Measurements from ENCODE around the gene TMEM256.
A peak's percentile ranks its signal among the peaks of the same experiment; 100 is the strongest.

TMEM256 gene

GRCh38 chr17:7396147-7396546 is 7.8 kb downstream of the TMEM256 start:
- Histone ChIP-seq H3K36me3 (ENCODE audit: control insufficient read depth, insufficient read depth, low read length) (peaks cover 6% of the 10 kb centered on the region), H3K4me3 (ENCODE audit: insufficient read depth, low read depth, low read length) (no peak overlapping the region), H3K27me3 (ENCODE audit: control insufficient read depth, insufficient read depth, low read length, poor library complexity, severe bottlenecking) (no peaks in the 10 kb centered on the region), H3K27ac (ENCODE audit: insufficient read depth, low read depth, low read length, poor library complexity, severe bottlenecking) (no peak overlapping the region), H3K4me1 (ENCODE audit: control insufficient read depth, insufficient read depth, low read length) (no peaks in the 10 kb centered on the region), H3K9me3 (ENCODE audit: control insufficient read depth, low read length) (no peaks in the 10 kb centered on the region)
- WGBS, 2 experiments, result 90 to 92% methylated on average over 4 of the region's 4 CpGs

- Histone ChIP-seq H3K27me3 (ENCODE audit: control insufficient read depth, insufficient read depth, low read length, poor library complexity, severe bottlenecking) (no peaks in the 10 kb centered on the region), H3K27ac (ENCODE audit: insufficient read depth, low read depth, low read length, poor library complexity, severe bottlenecking) (peak within 1 kb of the TSS; percentile 72), H3K4me3 (ENCODE audit: insufficient read depth, low read depth, low read length) (peak within 1 kb of the TSS; percentile 85), H3K36me3 (ENCODE audit: control insufficient read depth, insufficient read depth, low read length) (peaks cover 6% of the 10 kb centered on the region), H3K9me3 (ENCODE audit: control insufficient read depth, low read length) (no peaks in the 10 kb centered on the region), H3K4me1 (ENCODE audit: control insufficient read depth, insufficient read depth, low read length) (no peaks in the 10 kb centered on the region)
- 0 to 1% methylated on average over 71 of the region's 71 CpGs for WGBS, 2 experiments
Measured at GRCh38 chr17:7394452-7395191, 9.3 kb downstream of the TMEM256 start, which contains the start of gene PLSCR3. Gene PLSCR3, minus strand, starts transcription at chr17:7394525. Its CDS starts 415 bp downstream, at chr17:7394110.

- Histone ChIP-seq H3K27ac (ENCODE audit: insufficient read depth, low read depth, low read length, poor library complexity, severe bottlenecking) (peak overlapping the region; percentile 72), H3K4me3 (ENCODE audit: insufficient read depth, low read depth, low read length) (peak overlapping the region; percentile 85), H3K36me3 (ENCODE audit: control insufficient read depth, insufficient read depth, low read length) (peaks cover 6% of the 10 kb centered on the region), H3K9me3 (ENCODE audit: control insufficient read depth, low read length) (no peaks in the 10 kb centered on the region), H3K4me1 (ENCODE audit: control insufficient read depth, insufficient read depth, low read length) (no peaks in the 10 kb centered on the region), H3K27me3 (ENCODE audit: control insufficient read depth, insufficient read depth, low read length, poor library complexity, severe bottlenecking) (no peaks in the 10 kb centered on the region)
- 17 to 19% methylated on average over 48 of the region's 48 CpGs for WGBS, 2 experiments
Measured at GRCh38 chr17:7393613-7394451, 10.1 kb downstream of the TMEM256 start.

- peaks cover 6% of the 10 kb centered on the region for H3K36me3 ChIP-seq (ENCODE audit: control insufficient read depth, insufficient read depth, low read length)
- H3K27ac ChIP-seq (ENCODE audit: insufficient read depth, low read depth, low read length, poor library complexity, severe bottlenecking), result no peak overlapping the region
- H3K4me1 ChIP-seq (ENCODE audit: control insufficient read depth, insufficient read depth, low read length), result no peaks in the 10 kb centered on the region
- H3K9me3 ChIP-seq (ENCODE audit: control insufficient read depth, low read length), result no peaks in the 10 kb centered on the region
- no peaks in the 10 kb centered on the region for H3K27me3 ChIP-seq (ENCODE audit: control insufficient read depth, insufficient read depth, low read length, poor library complexity, severe bottlenecking)
- WGBS, 2 experiments, result 85 to 92% methylated on average over 41 to 42 of the region's 42 CpGs
- peak overlapping the region; percentile 85 for H3K4me3 ChIP-seq (ENCODE audit: insufficient read depth, low read depth, low read length)
Measured at GRCh38 chr17:7392696-7393612, 10.9 kb downstream of the TMEM256 start.

- no peaks in the 10 kb centered on the region for H3K27me3 ChIP-seq (ENCODE audit: control insufficient read depth, insufficient read depth, low read length, poor library complexity, severe bottlenecking)
- H3K4me1 ChIP-seq (ENCODE audit: control insufficient read depth, insufficient read depth, low read length), result no peaks in the 10 kb centered on the region
- no peak overlapping the region for H3K4me3 ChIP-seq (ENCODE audit: insufficient read depth, low read depth, low read length)
- no peaks in the 10 kb centered on the region for H3K9me3 ChIP-seq (ENCODE audit: control insufficient read depth, low read length)
- peaks cover 6% of the 10 kb centered on the region for H3K36me3 ChIP-seq (ENCODE audit: control insufficient read depth, insufficient read depth, low read length)
- H3K27ac ChIP-seq (ENCODE audit: insufficient read depth, low read depth, low read length, poor library complexity, severe bottlenecking), result no peak overlapping the region
- WGBS, 2 experiments, result 88 to 90% methylated on average over 2 of the region's 2 CpGs
Measured at GRCh38 chr17:7391307-7391706, 12.6 kb downstream of the TMEM256 start.

GRCh38 chr17:7389924-7390910 is 13.7 kb downstream of the TMEM256 start:
- no peaks in the 10 kb centered on the region for H3K4me1 ChIP-seq (ENCODE audit: control insufficient read depth, insufficient read depth, low read length)
- peaks cover 6% of the 10 kb centered on the region for H3K36me3 ChIP-seq (ENCODE audit: control insufficient read depth, insufficient read depth, low read length)
- 77 to 80% methylated on average over 18 to 19 of the region's 19 CpGs for WGBS, 2 experiments
- H3K27ac ChIP-seq (ENCODE audit: insufficient read depth, low read depth, low read length, poor library complexity, severe bottlenecking), result no peak overlapping the region
- H3K27me3 ChIP-seq (ENCODE audit: control insufficient read depth, insufficient read depth, low read length, poor library complexity, severe bottlenecking), result no peaks in the 10 kb centered on the region
- H3K9me3 ChIP-seq (ENCODE audit: control insufficient read depth, low read length), result no peaks in the 10 kb centered on the region
- H3K4me3 ChIP-seq (ENCODE audit: insufficient read depth, low read depth, low read length), result no peak overlapping the region

GRCh38 chr17:7388856-7389255 is 15.0 kb downstream of the TMEM256 start:
- 95 to 96% methylated on average over 10 of the region's 10 CpGs for WGBS, 2 experiments
- peaks cover 6% of the 10 kb centered on the region for H3K36me3 ChIP-seq (ENCODE audit: control insufficient read depth, insufficient read depth, low read length)
- H3K27me3 ChIP-seq (ENCODE audit: control insufficient read depth, insufficient read depth, low read length, poor library complexity, severe bottlenecking), result peaks cover 10% of the 10 kb centered on the region

GRCh38 chr17:7384489-7385081 is 19.3 kb downstream of the TMEM256 start:
- 55 to 57% methylated on average over 23 of the region's 23 CpGs for WGBS, 2 experiments
- Histone ChIP-seq H3K27me3 (ENCODE audit: control insufficient read depth, insufficient read depth, low read length, poor library complexity, severe bottlenecking) (peaks cover 53% of the 10 kb centered on the region), H3K27ac (ENCODE audit: insufficient read depth, low read depth, low read length, poor library complexity, severe bottlenecking) (no peak overlapping the region), H3K36me3 (ENCODE audit: control insufficient read depth, insufficient read depth, low read length) (no peaks in the 10 kb centered on the region), H3K4me3 (ENCODE audit: insufficient read depth, low read depth, low read length) (peak overlapping the region; percentile 42), H3K9me3 (ENCODE audit: control insufficient read depth, low read length) (no peaks in the 10 kb centered on the region), H3K4me1 (ENCODE audit: control insufficient read depth, insufficient read depth, low read length) (peaks cover 4% of the 10 kb centered on the region)

More at GRCh38 chr17:7388856-7389255, 15.0 kb downstream of the TMEM256 start:
- no peak overlapping the region for H3K4me3 ChIP-seq (ENCODE audit: insufficient read depth, low read depth, low read length)
- peaks cover 4% of the 10 kb centered on the region for H3K4me1 ChIP-seq (ENCODE audit: control insufficient read depth, insufficient read depth, low read length)
- H3K27ac ChIP-seq (ENCODE audit: insufficient read depth, low read depth, low read length, poor library complexity, severe bottlenecking), result no peak overlapping the region
- no peaks in the 10 kb centered on the region for H3K9me3 ChIP-seq (ENCODE audit: control insufficient read depth, low read length)
